ENCODE results near the gene PUM1.

DNA sequence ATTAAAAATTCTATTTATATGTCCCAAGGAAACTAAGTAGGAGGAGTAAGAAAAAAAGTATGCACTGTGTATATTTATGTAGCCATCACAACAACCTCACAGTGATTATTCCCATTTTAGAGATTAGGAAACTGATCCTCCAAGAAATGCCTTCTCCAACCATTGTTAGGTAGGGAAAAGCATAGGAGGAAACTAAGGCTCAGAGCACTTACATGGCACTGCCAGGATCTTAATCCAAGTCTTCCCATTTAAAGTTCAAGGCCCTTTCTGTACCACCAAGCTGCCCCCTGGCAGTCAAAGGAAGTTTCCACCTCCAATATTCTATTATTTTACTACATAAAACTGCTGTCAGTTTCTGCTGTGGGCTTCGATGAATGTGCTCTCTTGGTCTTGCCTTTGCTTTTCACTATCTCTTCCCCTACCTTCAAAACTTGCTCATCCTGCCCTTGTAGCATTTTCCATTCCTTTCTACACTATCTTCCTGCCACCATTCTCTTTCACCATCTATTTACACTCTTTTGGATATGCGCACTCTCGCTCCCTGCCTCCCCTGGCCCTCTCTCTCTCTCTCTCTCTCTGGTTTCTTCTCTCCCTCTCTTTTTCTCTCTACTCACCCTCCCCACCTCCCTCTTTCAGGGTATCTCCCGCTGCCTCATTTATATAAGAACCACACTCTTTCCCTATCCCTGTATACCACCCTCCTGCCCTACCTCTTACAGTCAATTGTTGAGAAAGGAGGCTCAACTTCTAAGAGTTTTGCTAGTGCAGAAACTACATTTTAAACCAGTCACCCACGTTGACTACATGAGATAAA is 34.0 kb downstream of the PUM1 start:
- TF ChIP-seq, protein P1, sequence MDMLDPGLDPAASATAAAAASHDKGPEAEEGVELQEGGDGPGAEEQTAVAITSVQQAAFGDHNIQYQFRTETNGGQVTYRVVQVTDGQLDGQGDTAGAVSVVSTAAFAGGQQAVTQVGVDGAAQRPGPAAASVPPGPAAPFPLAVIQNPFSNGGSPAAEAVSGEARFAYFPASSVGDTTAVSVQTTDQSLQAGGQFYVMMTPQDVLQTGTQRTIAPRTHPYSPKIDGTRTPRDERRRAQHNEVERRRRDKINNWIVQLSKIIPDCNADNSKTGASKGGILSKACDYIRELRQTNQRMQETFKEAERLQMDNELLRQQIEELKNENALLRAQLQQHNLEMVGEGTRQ (IDR thresholded peaks at IDR 0.05; ENCODE audit: low read length) = no peak
- TF ChIP-seq, protein P2, sequence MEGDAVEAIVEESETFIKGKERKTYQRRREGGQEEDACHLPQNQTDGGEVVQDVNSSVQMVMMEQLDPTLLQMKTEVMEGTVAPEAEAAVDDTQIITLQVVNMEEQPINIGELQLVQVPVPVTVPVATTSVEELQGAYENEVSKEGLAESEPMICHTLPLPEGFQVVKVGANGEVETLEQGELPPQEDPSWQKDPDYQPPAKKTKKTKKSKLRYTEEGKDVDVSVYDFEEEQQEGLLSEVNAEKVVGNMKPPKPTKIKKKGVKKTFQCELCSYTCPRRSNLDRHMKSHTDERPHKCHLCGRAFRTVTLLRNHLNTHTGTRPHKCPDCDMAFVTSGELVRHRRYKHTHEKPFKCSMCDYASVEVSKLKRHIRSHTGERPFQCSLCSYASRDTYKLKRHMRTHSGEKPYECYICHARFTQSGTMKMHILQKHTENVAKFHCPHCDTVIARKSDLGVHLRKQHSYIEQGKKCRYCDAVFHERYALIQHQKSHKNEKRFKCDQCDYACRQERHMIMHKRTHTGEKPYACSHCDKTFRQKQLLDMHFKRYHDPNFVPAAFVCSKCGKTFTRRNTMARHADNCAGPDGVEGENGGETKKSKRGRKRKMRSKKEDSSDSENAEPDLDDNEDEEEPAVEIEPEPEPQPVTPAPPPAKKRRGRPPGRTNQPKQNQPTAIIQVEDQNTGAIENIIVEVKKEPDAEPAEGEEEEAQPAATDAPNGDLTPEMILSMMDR (IDR thresholded peaks at IDR 0.05; ENCODE audit: control extremely low read depth in 1 of 3, insufficient read depth in 1 of 3, low read depth in 1 of 3, low read length in 3 of 3) = no peak
- TF ChIP-seq MAX (IDR thresholded peaks at IDR 0.05) = no peak
- TF ChIP-seq JUN (IDR thresholded peaks at IDR 0.05; ENCODE audit: low read depth, low read length) = no peak
- TF ChIP-seq SUZ12 (IDR thresholded peaks at IDR 0.05; ENCODE audit: low read length) = no peak
- no peak for TF ChIP-seq POLR2A (IDR thresholded peaks at IDR 0.05; ENCODE audit: control extremely low read depth in 1 of 2, low read depth in 2 of 2, low read length in 2 of 2)
- no peak for TF ChIP-seq CHD2 (IDR thresholded peaks at IDR 0.05; ENCODE audit: low read length)
- TF ChIP-seq TEAD4 (IDR thresholded peaks at IDR 0.05; ENCODE audit: low read depth, low read length) = no peak
- TF ChIP-seq SP4 (IDR thresholded peaks at IDR 0.05; ENCODE audit: low read length) = no peak
- TF ChIP-seq EZH2 (IDR thresholded peaks at IDR 0.05; ENCODE audit: low read depth, low read length, severe bottlenecking) = no peak
- no peak for TF ChIP-seq JUND (IDR thresholded peaks at IDR 0.05; ENCODE audit: low read length)
- no peak for TF ChIP-seq SP2 (IDR thresholded peaks at IDR 0.05; ENCODE audit: low read length)
- no peak for TF ChIP-seq EP300 (IDR thresholded peaks at IDR 0.05; ENCODE audit: borderline replicate concordance in 1 of 2, low read depth in 2 of 2, low read length in 2 of 2)
- TF ChIP-seq TBP (IDR thresholded peaks at IDR 0.05; ENCODE audit: low read depth, low read length) = no peak

All from H1 (cell line).